IPS-18c (cell line): ENCODE results near the gene ITGAX.

ENCODE experiments used
- H3K4me3 ChIP-seq: 2 replicates; pipeline ENCODE4 v1.7.0; 2013; ENCODE audit warnings: low read depth, mild to moderate bottlenecking, low read length, moderate library complexity; ENCODE audit not compliant: insufficient read depth
- H3K9me3 ChIP-seq: one replicate; pipeline ENCODE4 v1.6.1; 2013; ENCODE audit warnings: mild to moderate bottlenecking, low read length, moderate library complexity; ENCODE audit not compliant: control insufficient read depth, insufficient read depth

ITGAX gene

DNA sequence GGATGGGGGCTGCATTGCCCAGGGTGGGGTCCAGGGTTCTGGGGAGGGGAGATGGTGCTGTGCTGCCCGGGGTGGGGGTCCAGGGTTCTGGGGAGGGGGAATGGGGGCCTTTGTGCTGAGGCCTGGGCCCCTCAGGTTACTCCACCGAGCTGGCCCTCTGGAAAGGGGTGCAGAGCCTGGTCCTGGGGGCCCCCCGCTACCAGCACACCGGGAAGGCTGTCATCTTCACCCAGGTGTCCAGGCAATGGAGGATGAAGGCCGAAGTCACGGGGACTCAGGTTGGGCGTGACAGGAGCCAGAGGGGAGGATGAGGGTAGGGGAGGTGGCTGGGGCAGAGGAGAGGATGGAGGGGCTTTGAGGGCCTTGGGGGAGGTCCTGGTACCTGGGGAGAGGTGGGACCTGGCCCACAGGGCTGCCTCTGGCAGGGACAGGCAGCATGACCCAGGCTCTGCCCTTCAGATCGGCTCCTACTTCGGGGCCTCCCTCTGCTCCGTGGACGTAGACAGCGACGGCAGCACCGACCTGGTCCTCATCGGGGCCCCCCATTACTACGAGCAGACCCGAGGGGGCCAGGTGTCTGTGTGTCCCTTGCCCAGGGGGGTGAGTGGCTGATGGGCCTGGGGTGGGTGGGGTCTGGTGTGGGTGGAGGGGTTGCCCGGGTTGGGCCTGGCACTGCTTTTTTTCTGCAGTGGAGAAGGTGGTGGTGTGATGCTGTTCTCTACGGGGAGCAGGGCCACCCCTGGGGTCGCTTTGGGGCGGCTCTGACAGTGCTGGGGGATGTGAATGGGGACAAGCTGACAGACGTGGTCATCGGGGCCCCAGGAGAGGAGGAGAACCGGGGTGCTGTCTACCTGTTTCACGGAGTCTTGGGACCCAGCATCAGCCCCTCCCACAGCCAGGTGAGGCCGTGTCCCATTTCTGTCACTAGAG is 7.8 kb downstream of the ITGAX start:
- Histone ChIP-seq H3K4me3 (no peak overlapping the region), H3K9me3 (no peaks in the 10 kb centered on the region)

DNA sequence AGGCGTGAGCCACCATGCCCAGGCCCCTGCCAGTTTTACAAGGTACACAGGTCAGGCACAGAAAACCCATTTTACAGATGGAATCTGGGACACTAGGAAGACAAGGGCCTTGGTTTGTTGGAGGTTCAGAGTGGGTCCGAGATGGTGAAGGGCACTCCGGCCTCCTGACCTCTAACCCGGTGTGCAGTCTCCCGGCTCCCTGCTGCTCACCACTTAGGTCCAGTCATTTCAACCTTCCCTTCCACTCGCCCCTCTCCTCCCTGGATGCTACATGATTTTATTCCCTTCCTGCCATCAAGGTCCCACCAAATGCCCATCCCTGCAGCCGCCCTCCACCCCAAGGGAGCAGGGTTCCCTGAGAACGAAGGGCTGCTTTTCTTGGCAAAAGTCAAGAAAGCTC is 8.7 kb downstream of the ITGAX start:
- H3K4me3 ChIP-seq = no peak overlapping the region
- no peaks in the 10 kb centered on the region for H3K9me3 ChIP-seq

GRCh38 chr16:31364421-31364820 is 9.4 kb downstream of the ITGAX start:
- no peaks in the 10 kb centered on the region for H3K9me3 ChIP-seq
- H3K4me3 ChIP-seq = no peak overlapping the region

DNA sequence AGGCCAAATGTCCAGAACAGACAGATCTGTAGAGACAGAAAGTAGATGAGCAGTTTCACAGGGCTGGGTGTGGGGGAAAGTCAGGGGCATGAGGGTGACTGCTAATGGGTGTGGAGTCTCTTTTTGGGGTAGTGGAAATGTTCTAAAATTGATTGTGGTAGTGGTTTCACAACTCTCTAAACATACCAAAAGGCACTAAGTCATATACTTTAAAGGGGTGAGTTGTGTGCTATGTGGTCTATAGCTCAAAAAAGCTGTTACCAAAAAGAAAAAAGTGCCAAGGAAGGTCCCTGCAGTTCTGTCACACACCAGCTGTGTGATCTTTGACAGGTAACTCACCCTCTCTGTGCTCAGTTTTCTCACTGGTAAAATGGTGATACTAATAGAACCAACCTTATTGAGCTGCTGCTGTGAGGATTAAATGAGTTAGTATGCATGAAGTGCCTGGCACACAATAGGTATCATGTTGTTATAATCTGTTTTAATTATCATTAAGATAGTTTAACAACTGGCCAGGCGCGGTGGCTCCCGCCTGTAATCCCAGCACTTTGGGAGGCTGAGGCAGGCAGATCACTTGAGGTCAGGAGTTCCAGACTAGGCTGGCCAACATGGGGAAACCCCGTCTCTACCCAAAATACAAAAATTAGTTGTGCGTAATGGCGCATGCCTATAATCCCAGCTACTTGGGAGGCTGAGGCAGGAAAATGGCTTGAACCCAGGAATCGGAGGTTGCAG is 10.3 kb downstream of the ITGAX start:
- Histone ChIP-seq H3K9me3 (no peaks in the 10 kb centered on the region), H3K4me3 (no peak overlapping the region)

DNA sequence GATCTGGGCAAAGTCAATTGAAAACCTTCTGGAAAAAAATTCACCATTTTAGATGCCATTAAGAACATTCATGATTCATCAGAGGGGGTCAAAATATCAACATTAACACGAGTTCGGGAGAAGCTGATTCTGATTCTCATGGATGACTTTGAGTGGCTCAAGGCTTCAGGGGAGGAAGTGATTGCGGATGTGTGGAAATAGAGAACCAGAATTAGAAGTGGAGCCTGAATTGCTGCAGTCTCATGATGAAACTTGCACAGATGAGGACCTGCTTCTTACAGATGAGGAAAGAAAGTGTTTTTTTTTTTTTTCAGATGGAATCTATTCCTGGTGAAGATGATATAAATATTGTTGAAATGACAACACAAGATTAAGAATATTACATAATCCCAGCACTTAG is 12.9 kb downstream of the ITGAX start:
- Histone ChIP-seq H3K9me3 (no peaks in the 10 kb centered on the region), H3K4me3 (no peak overlapping the region)

- Histone ChIP-seq H3K4me3 (no peak overlapping the region), H3K9me3 (no peaks in the 10 kb centered on the region)
These were observed 16.0 kb downstream of the ITGAX start for GRCh38 chr16:31371008-31371407.

GRCh38 chr16:31371619-31372484 is 16.9 kb downstream of the ITGAX start:
- H3K9me3 ChIP-seq = no peaks in the 10 kb centered on the region
- no peak overlapping the region for H3K4me3 ChIP-seq

DNA sequence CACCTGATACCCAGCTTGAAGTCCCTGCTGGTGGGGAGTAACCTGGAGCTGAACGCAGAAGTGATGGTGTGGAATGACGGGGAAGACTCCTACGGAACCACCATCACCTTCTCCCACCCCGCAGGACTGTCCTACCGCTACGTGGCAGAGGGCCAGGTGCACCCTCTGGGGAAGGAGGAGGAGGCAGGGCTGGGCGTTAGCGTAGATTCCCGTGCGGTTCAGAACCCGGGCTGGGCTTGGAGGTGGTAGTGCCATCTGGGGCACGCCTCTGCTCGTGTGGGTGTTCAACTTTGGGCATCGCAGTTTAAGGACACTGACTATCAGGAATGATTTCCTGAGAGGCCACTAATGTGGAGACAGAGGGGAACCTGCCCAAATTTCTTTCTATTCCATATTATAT is 18.3 kb downstream of the ITGAX start:
- Histone ChIP-seq H3K4me3 (no peak overlapping the region), H3K9me3 (no peaks in the 10 kb centered on the region)

DNA sequence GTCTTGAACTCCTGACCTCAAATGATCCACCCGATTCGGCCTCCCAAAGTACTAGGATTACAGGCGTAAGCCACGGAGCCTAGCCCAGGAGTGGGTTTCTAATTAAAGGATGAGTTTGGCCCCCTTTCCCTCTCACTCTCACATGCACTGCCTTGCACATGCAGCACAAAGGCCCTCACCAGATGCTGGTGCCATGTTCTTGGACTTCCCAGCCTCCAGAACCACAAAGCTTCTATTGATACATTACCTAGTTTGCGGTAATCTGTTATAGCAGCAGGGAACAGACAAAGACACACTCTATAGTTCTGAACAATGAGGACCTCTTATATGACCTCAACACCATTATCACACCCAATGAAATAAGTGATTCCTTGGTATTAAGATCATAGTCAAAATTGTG is 20.3 kb downstream of the ITGAX start:
- Histone ChIP-seq H3K9me3 (no peaks in the 10 kb centered on the region), H3K4me3 (no peak overlapping the region)

GRCh38 chr16:31376705-31377104 is 21.7 kb downstream of the ITGAX start:
- no peak overlapping the region for H3K4me3 ChIP-seq
- no peaks in the 10 kb centered on the region for H3K9me3 ChIP-seq

DNA sequence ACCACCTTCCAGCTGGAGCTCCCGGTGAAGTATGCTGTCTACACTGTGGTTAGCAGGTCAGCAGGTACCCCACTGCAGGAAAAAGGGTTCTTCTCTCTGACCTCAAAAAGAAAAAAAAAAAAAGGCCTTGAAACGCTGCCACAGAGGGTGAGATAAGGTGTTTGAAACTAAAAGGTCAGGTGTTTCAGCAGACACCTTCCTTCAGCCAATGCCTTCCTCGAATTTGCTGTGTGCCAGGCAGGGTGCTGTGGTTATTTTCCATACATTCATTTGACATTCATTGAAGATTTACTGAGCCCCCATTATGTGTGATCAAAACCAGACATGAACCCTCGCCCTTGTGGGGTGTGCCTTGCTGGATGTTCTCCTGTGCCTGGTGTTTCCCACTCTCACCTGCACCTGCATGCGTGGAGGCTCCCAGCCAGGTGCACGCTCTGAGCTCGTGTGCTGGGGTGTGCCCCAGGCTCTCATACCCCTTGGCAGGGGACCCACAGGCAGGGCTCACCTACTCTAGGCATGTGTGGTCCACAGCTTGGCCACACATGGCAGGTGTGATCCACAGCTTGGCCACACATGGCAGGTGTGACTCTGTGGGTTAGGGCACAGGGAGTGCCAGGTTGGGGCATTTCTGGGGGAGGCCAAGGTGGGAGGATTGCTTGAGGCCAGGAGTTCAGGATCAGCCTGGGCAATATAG is 22.4 kb downstream of the ITGAX start:
- Histone ChIP-seq H3K9me3 (no peaks in the 10 kb centered on the region), H3K4me3 (no peak overlapping the region)

GRCh38 chr16:31380201-31380600 is 25.2 kb downstream of the ITGAX start:
- no peak overlapping the region for H3K4me3 ChIP-seq
- H3K9me3 ChIP-seq = no peaks in the 10 kb centered on the region

DNA sequence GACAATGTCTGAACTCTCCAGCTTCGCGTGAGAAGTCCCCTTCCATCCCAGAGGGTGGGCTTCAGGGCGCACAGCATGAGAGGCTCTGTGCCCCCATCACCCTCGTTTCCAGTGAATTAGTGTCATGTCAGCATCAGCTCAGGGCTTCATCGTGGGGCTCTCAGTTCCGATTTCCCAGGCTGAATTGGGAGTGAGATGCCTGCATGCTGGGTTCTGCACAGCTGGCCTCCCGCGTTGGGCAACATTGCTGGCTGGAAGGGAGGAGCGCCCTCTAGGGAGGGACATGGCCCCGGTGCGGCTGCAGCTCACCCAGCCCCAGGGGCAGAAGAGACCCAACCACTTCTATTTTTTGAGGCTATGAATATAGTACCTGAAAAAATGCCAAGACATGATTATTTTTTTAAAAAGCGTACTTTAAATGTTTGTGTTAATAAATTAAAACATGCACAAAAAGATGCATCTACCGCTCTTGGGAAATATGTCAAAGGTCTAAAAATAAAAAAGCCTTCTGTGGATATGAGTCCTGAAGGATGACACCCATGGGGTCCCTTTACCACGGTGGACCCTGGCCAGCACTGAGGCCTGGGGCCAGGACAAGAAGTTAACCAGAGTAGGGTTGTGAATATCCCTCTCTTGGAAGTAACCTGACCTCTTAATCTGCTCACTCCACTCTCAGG is 27.6 kb downstream of the ITGAX start:
- H3K4me3 ChIP-seq = no peak overlapping the region

DNA sequence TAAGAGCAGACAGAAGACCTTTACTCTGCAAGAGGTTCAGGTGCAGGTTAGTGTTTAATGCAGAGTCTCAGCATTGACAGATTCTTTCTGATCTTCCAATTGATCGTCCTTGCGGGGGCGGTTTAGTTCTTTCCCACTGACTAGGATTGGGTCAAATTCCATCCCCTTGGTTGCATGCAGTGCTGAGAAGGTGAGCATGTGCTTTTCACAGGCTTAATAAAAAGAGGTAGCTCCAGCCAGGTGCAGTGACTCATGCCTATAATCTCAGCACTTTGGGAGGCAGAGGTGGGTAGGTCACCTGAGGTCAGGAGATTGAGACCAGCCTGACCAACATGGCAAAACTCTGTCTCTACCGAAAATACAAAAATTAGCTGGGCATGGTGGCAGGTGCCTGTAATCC is 30.7 kb downstream of the ITGAX start:
- no peaks in the 10 kb centered on the region for H3K9me3 ChIP-seq
- H3K4me3 ChIP-seq = no peak overlapping the region

More for the DNA sequence above, 27.6 kb downstream of the ITGAX start:
- no peaks in the 10 kb centered on the region for H3K9me3 ChIP-seq

GRCh38 chr16:31386157-31386984 is 31.4 kb downstream of the ITGAX start:
- Histone ChIP-seq H3K4me3 (no peak overlapping the region), H3K9me3 (no peaks in the 10 kb centered on the region)

- Histone ChIP-seq H3K9me3 (no peaks in the 10 kb centered on the region), H3K4me3 (no peak overlapping the region)
These were observed 33.6 kb downstream of the ITGAX start for GRCh38 chr16:31388535-31388934.
